NCI-H2081 treated with DMSO at 0.1 percent for 48 hours (cell line): ENCODE data around the gene ZBTB47.

Experiments
- DNase-seq: peaks from one replicate; lab custom pipeline; 2025; lab: John Stamatoyannopoulos, UW

Gene ZBTB47

GRCh38 chr3:42712688-42713372 is 59.3 kb downstream of the ZBTB47 start:
- no peak for DNase-seq

- DNase-seq: no peak
These were observed 60.2 kb downstream of the ZBTB47 start for GRCh38 chr3:42713747-42714146.

GRCh38 chr3:42714171-42714852 is 60.8 kb downstream of the ZBTB47 start:
- no peak for DNase-seq
